ENCODE results near the gene STUM. TPM values are rescaled to one million over a fixed set of nuclear protein-coding genes. Genes with fewer than 3 reads are reported as not detected.

The STUM gene
- total RNA-seq, 6 experiments from 2014 or later = 0.06 to 0.68 (median 0.13) TPM; not detected in 2

DNA sequence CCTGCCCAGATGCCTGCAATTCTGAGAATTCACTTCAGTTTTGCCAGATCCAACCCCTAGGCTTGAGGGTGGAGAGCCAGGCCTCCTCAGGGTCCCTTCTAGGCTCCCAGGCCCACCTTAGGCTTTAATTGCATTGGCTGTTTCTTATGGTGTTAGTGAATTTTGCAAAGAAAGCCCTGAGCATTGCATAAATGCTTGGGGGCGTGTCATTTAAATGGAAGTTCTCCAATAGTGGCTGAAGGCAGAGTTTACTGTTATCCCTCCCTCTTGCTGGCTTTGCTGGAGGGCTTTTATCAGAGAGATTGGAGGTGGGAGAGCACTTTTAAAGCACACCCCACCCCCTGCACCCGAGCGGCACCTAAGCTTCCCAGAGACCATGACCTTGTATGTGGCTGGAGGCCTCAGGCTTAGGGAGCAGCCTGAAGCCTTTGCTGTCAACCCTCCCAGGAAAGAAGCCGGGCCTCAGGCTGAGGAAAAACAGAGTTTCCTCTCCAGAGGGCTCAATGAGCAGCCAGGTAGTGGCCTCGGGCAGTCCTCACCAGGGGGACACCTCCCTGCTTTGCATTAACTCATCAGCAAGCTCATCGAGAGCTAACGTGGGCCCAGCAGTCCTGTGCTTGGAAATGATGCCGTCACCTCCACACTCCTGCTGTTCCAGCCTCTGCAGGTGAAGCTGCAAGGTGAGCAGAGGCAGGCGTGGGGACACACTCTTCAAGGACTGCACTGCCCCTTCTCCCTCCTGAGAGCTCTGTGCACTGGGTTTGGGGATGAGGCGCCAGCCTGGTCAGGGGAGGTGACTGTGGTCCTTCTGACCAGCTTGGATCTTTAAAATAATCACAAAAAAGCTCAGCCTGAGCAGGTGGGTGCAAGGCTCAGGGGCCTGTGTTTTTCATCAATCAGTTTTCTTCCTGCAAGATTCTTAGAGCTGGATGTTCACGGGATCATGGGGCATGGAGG lies 58.0 kb downstream of the STUM start:
- no peaks in the 10 kb centered on the region for H3K36me3 ChIP-seq
- H3K9me3 ChIP-seq = no peaks in the 10 kb centered on the region
- ATAC-seq (no peak), DNase-seq (no peak)
- no peaks in the 10 kb centered on the region for H3K27me3 ChIP-seq
- WGBS (ENCODE audit: insufficient coverage, low coverage, low lambda C conversion rate, missing lambda C conversion rate) = 80% methylated on average over 7 of the region's 11 CpGs
- H3K4me1 ChIP-seq = peaks cover 0 to 4% (median 2%) of the 10 kb centered on the region in 4 donors
- intact Hi-C loops (cut with DNase I) = loop anchor here (10.0 kb wide), 1 partner anchor 182 kb away; no protein-coding TSS in a partner anchor
- TF ChIP-seq, protein P1, sequence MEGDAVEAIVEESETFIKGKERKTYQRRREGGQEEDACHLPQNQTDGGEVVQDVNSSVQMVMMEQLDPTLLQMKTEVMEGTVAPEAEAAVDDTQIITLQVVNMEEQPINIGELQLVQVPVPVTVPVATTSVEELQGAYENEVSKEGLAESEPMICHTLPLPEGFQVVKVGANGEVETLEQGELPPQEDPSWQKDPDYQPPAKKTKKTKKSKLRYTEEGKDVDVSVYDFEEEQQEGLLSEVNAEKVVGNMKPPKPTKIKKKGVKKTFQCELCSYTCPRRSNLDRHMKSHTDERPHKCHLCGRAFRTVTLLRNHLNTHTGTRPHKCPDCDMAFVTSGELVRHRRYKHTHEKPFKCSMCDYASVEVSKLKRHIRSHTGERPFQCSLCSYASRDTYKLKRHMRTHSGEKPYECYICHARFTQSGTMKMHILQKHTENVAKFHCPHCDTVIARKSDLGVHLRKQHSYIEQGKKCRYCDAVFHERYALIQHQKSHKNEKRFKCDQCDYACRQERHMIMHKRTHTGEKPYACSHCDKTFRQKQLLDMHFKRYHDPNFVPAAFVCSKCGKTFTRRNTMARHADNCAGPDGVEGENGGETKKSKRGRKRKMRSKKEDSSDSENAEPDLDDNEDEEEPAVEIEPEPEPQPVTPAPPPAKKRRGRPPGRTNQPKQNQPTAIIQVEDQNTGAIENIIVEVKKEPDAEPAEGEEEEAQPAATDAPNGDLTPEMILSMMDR (IDR thresholded peaks at IDR 0.05) = no peak
- no peak for TF ChIP-seq POLR2A (IDR thresholded peaks at IDR 0.05)
- H3K4me3 ChIP-seq = no peak overlapping the region
- H3K27ac ChIP-seq = no peak overlapping the region

- Histone ChIP-seq H3K4me1 (peaks cover 0 to 4% (median 2%) of the 10 kb centered on the region in 4 donors), H3K27me3 (no peaks in the 10 kb centered on the region), H3K36me3 (no peaks in the 10 kb centered on the region), H3K27ac (no peak overlapping the region), H3K9me3 (no peaks in the 10 kb centered on the region), H3K4me3 (no peak overlapping the region)
- DNase-seq (no peak), ATAC-seq (no peak)
- intact Hi-C loops (cut with DNase I) = loop anchor here (10.0 kb wide), 1 partner anchor 182 kb away; no protein-coding TSS in a partner anchor
- 79% methylated on average over 2 of the region's 12 CpGs for WGBS (ENCODE audit: insufficient coverage, low coverage, low lambda C conversion rate, missing lambda C conversion rate)
- TF ChIP-seq POLR2A (IDR thresholded peaks at IDR 0.05) = no peak
- TF ChIP-seq, protein P1 (IDR thresholded peaks at IDR 0.05) = no peak
These were observed 58.7 kb downstream of the STUM start for GRCh38 chr1:226607268-226607660.

DNA sequence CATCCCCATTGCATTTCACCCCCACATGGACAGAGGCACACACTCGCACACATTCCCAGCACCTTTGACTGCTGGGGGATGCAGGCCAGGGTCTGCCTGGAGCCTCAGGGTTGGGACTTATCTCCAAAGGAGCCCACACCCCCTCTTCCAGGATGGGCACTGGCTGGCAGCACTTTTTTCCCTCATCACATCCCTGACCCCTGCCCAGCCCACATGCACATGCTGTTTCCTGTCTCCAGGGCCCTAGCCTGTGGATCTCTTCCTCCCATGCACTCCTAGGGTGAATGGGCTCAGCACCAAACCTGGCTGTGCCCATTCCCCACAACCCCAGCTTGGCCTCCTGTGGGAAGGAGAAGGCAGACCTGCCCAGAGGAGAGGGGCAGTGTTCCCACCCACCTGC lies 59.3 kb downstream of the STUM start:
- Histone ChIP-seq H3K9me3 (no peaks in the 10 kb centered on the region), H3K36me3 (no peaks in the 10 kb centered on the region), H3K4me3 (no peak overlapping the region), H3K4me1 (peaks cover 0 to 4% (median 1%) of the 10 kb centered on the region in 4 donors), H3K27ac (no peak overlapping the region), H3K27me3 (no peaks in the 10 kb centered on the region)
- intact Hi-C loops (cut with DNase I) = loop anchor here (10.0 kb wide), 1 partner anchor 183 kb away; no protein-coding TSS in a partner anchor
- ATAC-seq (no peak), DNase-seq (no peak)
- TF ChIP-seq POLR2A (IDR thresholded peaks at IDR 0.05) = no peak
- TF ChIP-seq, protein P1 (IDR thresholded peaks at IDR 0.05) = no peak
- WGBS (ENCODE audit: insufficient coverage, low coverage, low lambda C conversion rate, missing lambda C conversion rate) = no CpG with 5 or more reads among the region's 1 CpG

DNA sequence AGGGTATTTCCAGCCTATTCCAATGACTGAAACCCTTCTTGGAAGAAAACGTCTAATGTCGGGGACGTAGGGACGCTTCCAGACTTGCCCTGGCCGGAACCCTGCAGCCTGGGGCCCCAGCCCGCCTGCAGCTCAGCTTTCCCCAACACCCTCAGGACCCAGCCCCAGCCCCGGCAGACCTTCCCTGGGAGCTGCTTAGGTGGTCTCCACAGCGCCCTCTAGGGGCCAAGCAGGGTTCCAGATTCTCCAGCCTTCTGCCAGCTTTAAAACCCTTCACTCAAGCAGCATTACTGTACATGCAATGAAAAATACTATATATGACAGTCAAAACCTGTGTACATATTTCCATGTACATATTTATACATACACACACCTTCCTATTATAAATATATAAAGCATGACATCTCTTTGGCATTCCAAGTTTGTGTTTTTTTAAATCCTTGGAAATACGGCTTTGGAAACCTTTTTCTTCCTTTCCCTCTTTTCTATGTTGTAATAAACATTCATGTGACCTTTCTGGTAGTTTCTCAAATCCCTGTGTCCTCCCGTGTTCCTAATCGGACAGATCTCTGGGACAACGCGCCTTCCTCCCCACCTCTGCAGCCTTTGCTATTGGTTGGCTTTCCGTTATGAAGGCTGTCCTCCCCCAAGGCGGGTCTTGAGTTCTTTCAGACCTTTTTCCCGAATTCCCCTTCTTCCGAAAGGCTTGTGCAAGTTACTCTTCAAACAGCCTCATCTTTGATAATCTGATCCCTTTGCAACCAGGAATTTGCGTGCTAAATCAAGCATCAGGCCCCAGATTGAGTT lies 60.3 kb downstream of the STUM start:
- WGBS (ENCODE audit: insufficient coverage, low coverage, low lambda C conversion rate, missing lambda C conversion rate) = 65% methylated on average over 10 of the region's 18 CpGs
- Histone ChIP-seq H3K27ac (no peak overlapping the region), H3K9me3 (no peaks in the 10 kb centered on the region), H3K4me1 (no peaks in the 10 kb centered on the region), H3K36me3 (no peaks in the 10 kb centered on the region), H3K4me3 (no peak overlapping the region), H3K27me3 (no peaks in the 10 kb centered on the region)
- ATAC-seq (peak; percentile 77 to 91 (median 84)), DNase-seq (peak; percentile 63 to 68 (median 65))
- TF ChIP-seq POLR2A (IDR thresholded peaks at IDR 0.05) = no peak
- TF ChIP-seq, protein P1 (IDR thresholded peaks at IDR 0.05) = peak; percentile 60 to 90 (median 85)
- intact Hi-C loops (cut with DNase I) = loop anchor here (10.0 kb wide), 1 partner anchor 184 kb away; no protein-coding TSS in a partner anchor

Data from right lobe of liver (tissue), 6 donors.